Measurements from ENCODE around the gene PFKP.
A peak's percentile ranks its signal among the peaks of the same experiment; 100 is the strongest.
"Not testable (repeated sequence)": the region's sequence is repeated elsewhere in the genome, so short reads cannot be mapped to it uniquely, and the experiment has no call there.

PFKP gene

DNA sequence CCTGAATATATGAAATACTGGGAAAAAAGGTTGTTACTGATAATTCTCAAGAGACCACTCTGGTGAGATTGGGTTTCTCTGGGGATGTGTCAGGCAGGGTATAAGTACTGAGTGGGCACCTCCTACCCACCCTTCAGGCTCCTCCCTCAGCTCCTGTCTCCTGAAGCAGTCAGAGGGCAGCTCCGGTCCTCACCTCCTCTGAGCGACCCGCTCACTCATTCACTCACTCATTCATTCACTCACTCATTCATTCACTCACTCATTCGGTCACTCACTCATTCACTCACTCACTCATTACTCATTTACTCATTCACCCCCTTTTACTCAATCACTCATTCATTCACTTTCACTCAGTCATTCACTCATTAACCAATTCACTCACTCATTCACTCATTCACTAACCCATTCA is 6.9 kb upstream of the PFKP start:
- Histone ChIP-seq H3K9me3 (no peaks in the 10 kb centered on the region), H3K4me3 (no peak overlapping the region), H3K27me3 (no peaks in the 10 kb centered on the region), H3K4me1 (no peaks in the 10 kb centered on the region), H3K27ac (no peak overlapping the region), H3K36me3 (no peaks in the 10 kb centered on the region)
- TF ChIP-seq, protein P1, sequence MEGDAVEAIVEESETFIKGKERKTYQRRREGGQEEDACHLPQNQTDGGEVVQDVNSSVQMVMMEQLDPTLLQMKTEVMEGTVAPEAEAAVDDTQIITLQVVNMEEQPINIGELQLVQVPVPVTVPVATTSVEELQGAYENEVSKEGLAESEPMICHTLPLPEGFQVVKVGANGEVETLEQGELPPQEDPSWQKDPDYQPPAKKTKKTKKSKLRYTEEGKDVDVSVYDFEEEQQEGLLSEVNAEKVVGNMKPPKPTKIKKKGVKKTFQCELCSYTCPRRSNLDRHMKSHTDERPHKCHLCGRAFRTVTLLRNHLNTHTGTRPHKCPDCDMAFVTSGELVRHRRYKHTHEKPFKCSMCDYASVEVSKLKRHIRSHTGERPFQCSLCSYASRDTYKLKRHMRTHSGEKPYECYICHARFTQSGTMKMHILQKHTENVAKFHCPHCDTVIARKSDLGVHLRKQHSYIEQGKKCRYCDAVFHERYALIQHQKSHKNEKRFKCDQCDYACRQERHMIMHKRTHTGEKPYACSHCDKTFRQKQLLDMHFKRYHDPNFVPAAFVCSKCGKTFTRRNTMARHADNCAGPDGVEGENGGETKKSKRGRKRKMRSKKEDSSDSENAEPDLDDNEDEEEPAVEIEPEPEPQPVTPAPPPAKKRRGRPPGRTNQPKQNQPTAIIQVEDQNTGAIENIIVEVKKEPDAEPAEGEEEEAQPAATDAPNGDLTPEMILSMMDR (IDR thresholded peaks at IDR 0.05), result no peak
- DNase-seq, result no peak
- intact Hi-C loops (cut with DNase I; ENCODE audit: low total_unique reads), result no loop called here

DNA sequence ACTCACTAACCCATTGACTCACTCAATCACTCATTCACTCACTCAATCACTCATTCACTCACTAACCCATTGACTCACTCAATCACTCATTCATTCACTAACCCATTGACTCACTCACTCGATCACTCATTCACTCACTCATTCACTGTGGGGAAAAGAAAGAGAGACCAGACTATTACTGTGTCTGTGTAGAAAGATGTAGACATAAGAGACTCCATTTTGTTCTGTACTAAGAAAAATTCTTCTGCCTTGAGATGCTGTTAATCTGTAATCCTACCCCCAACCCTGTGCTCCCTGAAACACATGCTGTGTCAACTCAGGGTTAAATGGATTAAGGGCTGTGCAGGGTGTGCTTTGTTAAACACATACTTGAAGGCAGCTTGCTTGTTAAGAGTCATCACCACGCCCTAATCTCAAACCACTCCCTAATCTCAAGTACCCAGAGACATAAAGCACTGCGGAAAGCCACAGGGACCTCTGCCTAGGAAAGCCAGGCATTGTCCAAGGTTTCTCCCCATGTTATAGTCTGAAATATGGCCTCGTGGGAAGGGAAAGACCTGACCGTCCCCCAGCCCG is 5.9 kb upstream of the PFKP start:
- H3K27me3 ChIP-seq; DNase-seq; H3K4me3 ChIP-seq; H3K9me3 ChIP-seq; H3K36me3 ChIP-seq; H3K4me1 ChIP-seq; intact Hi-C loops (cut with DNase I; ENCODE audit: low total_unique reads); H3K27ac ChIP-seq: not testable (repeated sequence)

DNA sequence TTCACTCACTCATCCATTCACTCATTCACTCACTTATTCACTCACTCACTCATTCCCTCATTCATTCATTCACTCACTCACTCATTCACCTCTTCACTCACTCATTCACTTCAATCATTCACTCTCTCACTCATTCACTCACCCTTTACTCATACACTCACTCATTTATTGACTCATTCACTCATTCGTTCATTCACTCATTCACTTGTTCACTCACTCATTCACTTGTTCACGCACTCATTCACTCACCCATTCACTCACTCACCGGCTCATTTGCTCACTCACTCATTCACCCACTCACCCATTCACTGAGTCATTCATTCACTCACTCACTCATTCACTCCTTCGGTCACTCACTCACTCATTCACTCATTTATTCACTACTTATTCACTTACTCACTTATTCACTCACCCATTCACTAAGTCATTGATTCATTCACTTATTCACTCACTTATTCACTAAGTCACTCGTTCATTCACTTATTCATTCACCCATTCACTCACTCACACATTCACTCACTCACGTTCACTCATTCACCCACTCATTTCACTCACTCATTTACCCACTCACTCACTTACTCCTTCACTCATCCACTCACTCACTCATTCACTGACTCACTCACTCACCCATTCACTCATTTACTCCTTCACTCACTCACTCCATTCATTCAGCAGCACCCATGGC is 4.7 kb upstream of the PFKP start:
- intact Hi-C loops (cut with DNase I; ENCODE audit: low total_unique reads), result no loop called here
- Histone ChIP-seq H3K36me3 (no peaks in the 10 kb centered on the region), H3K27me3 (no peaks in the 10 kb centered on the region)

DNA sequence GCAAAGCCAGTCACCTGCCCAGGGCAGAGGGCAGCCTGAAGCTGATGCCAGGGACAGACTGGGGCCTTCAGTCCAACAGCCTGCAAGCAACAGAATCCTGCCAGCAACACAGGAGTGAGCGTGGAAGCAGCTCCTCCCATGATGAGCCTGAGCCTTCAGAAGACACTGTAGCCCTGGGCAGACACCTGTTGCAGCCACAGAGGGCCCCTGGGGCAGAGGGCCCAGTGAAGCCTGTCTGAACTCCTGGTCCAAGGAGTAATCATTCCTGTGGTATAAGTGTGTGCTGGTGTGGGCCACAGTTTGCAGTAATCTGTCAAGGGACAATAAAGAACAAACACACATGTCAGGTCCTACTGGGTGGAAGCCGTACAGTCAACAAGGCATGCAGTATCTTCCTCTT is 2.9 kb upstream of the PFKP start:
- no peaks in the 10 kb centered on the region for H3K36me3 ChIP-seq
- H3K4me3 ChIP-seq, result no peak overlapping the region
- H3K4me1 ChIP-seq, result peaks cover 0 to 20% (median 14%) of the 10 kb centered on the region in 4 donors
- no peak for DNase-seq
- intact Hi-C loops (cut with DNase I; ENCODE audit: low total_unique reads), result no loop called here
- H3K9me3 ChIP-seq, result no peaks in the 10 kb centered on the region
- TF ChIP-seq, protein P1 (IDR thresholded peaks at IDR 0.05), result no peak
- H3K27ac ChIP-seq, result no peak overlapping the region
- no peaks in the 10 kb centered on the region for H3K27me3 ChIP-seq

More for the DNA sequence above, 4.7 kb upstream of the PFKP start:
- DNase-seq, result no peak
- Histone ChIP-seq H3K9me3 (no peaks in the 10 kb centered on the region), H3K4me1 (peaks cover 0 to 14% (median 10%) of the 10 kb centered on the region in 4 donors), H3K4me3 (no peak overlapping the region), H3K27ac (no peak overlapping the region)
- TF ChIP-seq, protein P1 (IDR thresholded peaks at IDR 0.05), result no peak

DNA sequence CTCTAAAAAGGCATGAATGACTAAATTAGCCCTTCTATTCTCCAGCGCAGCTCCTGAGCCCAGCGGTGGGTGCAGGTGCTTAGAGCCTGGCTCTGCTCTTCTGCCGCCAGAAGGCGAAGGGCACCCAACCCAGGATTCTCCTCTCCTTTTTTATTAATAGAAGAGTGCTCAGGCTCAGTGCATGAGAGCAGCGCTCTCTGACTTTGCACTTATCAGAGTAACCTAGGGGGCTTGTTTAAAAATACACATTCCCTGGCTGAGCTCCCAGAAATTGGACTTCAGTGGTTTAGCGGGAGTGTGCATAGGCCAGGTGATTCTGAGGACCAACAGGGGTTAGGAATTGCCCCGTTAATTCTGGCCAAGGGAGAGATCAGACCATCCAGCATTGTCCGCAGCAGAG is 1.7 kb upstream of the PFKP start:
- TF ChIP-seq, protein P1 (IDR thresholded peaks at IDR 0.05), result no peak
- H3K36me3 ChIP-seq, result no peaks in the 10 kb centered on the region
- H3K9me3 ChIP-seq, result no peaks in the 10 kb centered on the region
- no peaks in the 10 kb centered on the region for H3K27me3 ChIP-seq
- peaks cover 0 to 26% (median 20%) of the 10 kb centered on the region in 4 donors for H3K4me1 ChIP-seq
- intact Hi-C loops (cut with DNase I; ENCODE audit: low total_unique reads), result no loop called here
- no peak overlapping the region for H3K4me3 ChIP-seq
- DNase-seq, result no peak
- H3K27ac ChIP-seq, result no peak overlapping the region

DNA sequence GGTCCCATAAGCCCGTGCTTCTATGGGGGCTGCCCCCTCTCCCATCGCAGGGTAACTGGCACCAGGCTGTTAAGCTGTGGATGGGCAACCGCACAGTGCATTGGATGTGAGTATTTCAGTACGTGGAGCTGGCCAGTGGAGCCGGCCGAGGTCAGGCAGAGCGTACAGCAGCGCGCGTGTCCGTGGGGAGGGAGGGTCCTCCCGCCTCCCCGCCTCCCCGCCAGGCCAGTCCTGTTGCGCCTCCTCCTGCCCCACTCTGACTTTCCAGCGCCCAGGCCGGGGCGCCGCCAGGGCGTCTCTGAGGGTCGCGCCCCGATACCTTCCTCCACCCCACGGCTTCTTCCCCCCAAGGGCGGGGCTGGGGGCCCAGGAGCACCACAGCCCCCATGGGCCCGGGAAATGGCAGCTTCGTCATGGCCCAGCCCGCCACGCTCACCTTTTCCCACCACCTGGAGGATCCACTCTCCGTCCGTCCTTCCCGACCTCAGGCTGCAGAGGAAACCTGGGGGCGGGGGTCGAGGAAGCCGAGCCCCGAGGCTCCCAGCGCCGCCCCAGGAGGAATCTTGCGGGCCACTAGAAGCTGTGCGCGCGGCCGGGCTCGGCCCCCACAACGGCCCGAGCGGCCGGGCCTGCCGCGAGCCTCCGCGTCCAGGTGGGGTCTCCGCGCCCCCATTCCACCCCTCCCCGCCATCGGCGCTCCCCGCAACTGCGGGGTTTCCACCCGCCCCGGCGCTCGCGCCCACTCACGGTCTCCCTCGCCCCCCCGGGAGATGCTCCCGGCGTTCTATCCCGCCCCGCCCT is 831 bp upstream of the PFKP start:
- Histone ChIP-seq H3K36me3 (peaks cover 0 to under 1% (median 0%) of the 10 kb centered on the region in 3 donors), H3K4me3 (peak overlapping the region; percentile 78 to 86), H3K27me3 (no peaks in the 10 kb centered on the region), H3K27ac (peak overlapping the region; percentile 83 to 90), H3K9me3 (no peaks in the 10 kb centered on the region), H3K4me1 (peaks cover 0 to 31% (median 20%) of the 10 kb centered on the region in 4 donors)
- peak in 1 of 2 donors; percentile 81 for DNase-seq
- intact Hi-C loops (cut with DNase I; ENCODE audit: low total_unique reads), result loop anchor here (1.0 kb wide), 1 partner anchor 20 kb away; no protein-coding TSS in a partner anchor
- TF ChIP-seq, protein P1 (IDR thresholded peaks at IDR 0.05), result peak in 1 of 2 experiments; percentile 16

All from tibial artery (tissue), 4 donors.